T-helper 17 cell (primary cell): Measurements from ENCODE around the gene ABCC3. TPM values are rescaled to one million over a fixed set of nuclear protein-coding genes. Genes with fewer than 3 reads are reported as not detected.

Experiments
- ATAC-seq: fragments of 150-1000 bp; cut with Tn5 transposase; 2 replicates; pipeline ENCODE4 v1.10.0; 2021; ENCODE audit warnings: mild to moderate bottlenecking, moderate library complexity
- DNase-seq, 3 donors: peaks; one replicate each; pipeline versions ENCODE4 v3.0.0 to v3.0.0-alpha.2; 2020 to 2021
- H3K9me3 ChIP-seq: one replicate; pipeline ENCODE4 v1.7.0; 2013; ENCODE audit warnings: low read length, mild to moderate bottlenecking; ENCODE audit not compliant: control insufficient read depth, poor library complexity, severe bottlenecking
- H3K27ac Mint-ChIP-seq: one replicate; pipeline ENCODE4 v1.8.0; 2022; ENCODE audit warnings: mild to moderate bottlenecking, moderate library complexity, mixed read lengths
- H3K27me3 Mint-ChIP-seq: one replicate; pipeline ENCODE4 v1.8.0; 2022; ENCODE audit warnings: mixed read lengths
- H3K36me3 Mint-ChIP-seq: one replicate; pipeline ENCODE4 v1.8.0; 2022; ENCODE audit warnings: low read depth, mixed read lengths
- H3K4me1 Mint-ChIP-seq: one replicate; pipeline ENCODE4 v1.8.0; 2022; ENCODE audit warnings: mild to moderate bottlenecking, mixed read lengths
- H3K4me3 Mint-ChIP-seq: one replicate; pipeline ENCODE4 v1.8.0; 2022; ENCODE audit warnings: mild to moderate bottlenecking, moderate library complexity, mixed read lengths
- total RNA-seq, 4 donors: library from RNA in 2 of 4; stranded (reverse) in 2 of 4; gene quantifications; one replicate each; pipeline ENCODE4 v1.2.3 and lab custom pipeline; 2022 to 2026

Gene ABCC3
- total RNA-seq, 2 donors from 2014 or later = 3.3 to 58.0 TPM

DNA sequence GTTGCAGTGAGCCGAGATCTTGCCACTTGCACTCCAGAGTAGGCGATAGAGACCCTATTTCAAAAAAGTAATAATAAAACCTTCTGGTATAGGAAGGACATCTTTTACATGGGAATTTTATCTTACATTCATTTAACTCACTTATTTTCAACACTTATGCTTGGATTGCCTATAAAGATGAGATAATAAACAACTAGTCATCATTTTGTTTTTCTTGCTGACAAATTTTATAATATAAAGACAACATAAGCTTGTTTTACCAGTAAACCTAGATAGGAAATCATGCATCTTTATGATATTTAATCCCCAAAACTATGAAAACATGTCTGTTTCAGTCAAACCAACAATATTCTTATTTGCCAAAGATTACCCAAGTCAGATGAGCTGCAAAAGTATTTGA is 17.0 kb downstream of the ABCC3 start:
- no peaks in the 10 kb centered on the region for H3K9me3 ChIP-seq
- H3K4me1 Mint-ChIP-seq = no peaks in the 10 kb centered on the region
- no peak overlapping the region for H3K4me3 Mint-ChIP-seq
- H3K27ac Mint-ChIP-seq = no peak overlapping the region
- ATAC-seq (no peak), DNase-seq (no peak)
- H3K36me3 Mint-ChIP-seq = peaks cover 5% of the 10 kb centered on the region
- H3K27me3 Mint-ChIP-seq = peaks cover 16% of the 10 kb centered on the region

DNA sequence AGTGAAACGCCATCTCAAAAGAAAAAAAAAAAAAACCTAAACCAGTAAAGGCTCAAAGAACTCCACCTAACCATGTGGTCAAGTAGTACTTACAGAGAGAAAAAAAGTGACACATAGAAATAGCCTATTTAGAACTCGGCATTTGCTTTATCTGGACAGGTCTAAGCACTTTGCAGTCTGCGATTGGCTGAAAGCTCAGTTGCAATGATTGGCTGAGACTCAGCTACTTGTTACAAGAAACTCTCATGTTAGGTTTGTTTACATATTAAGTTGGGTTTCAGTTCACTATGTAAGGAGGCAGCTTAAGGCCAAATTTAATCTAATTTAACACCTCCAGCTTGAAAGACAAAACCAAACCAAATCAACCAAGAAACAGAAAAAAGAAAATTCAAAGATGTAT is 19.1 kb downstream of the ABCC3 start:
- DNase-seq (no peak), ATAC-seq (no peak)
- Mint-ChIP-seq H3K27me3 (peaks cover 15% of the 10 kb centered on the region), H3K4me1 (no peaks in the 10 kb centered on the region), H3K4me3 (no peak overlapping the region), H3K36me3 (peaks cover 3% of the 10 kb centered on the region), H3K27ac (no peak overlapping the region)
- no peaks in the 10 kb centered on the region for H3K9me3 ChIP-seq

DNA sequence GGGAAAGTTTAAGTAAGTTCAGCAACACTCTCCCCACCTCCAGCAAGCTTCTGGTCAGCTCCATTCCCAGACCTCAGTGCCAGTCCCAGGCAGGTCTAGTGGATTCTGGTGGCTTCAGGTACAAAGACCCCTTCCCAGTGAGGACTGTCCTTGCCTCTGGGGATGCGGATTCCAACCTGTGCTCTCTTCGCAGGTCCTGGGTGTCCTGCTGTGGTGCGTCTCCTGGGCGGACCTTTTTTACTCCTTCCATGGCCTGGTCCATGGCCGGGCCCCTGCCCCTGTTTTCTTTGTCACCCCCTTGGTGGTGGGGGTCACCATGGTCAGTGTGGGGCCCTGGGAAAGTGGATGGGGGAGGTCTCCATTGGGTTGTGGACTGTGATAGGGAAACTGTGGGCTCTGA is 21.8 kb downstream of the ABCC3 start:
- no peaks in the 10 kb centered on the region for H3K36me3 Mint-ChIP-seq
- DNase-seq (no peak), ATAC-seq (no peak)
- H3K4me3 Mint-ChIP-seq = no peak overlapping the region
- no peaks in the 10 kb centered on the region for H3K9me3 ChIP-seq
- H3K4me1 Mint-ChIP-seq = peaks cover 8% of the 10 kb centered on the region
- peaks cover 7% of the 10 kb centered on the region for H3K27me3 Mint-ChIP-seq
- H3K27ac Mint-ChIP-seq = no peak overlapping the region

DNA sequence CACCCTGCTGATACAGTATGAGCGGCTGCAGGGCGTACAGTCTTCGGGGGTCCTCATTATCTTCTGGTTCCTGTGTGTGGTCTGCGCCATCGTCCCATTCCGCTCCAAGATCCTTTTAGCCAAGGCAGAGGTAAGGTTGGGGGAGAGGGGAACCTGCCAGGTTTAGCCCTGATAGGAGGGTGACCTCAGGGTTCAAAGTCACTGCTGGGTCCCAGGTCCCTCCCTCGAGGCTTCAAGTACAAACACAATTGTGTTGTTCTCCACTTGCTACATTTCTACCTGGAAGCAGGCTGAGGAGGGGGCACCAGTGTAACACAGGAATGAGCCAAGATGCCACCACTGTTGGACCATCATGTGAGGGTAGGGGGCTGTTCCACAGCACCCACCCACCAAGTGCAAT is 22.4 kb downstream of the ABCC3 start:
- peaks cover 7% of the 10 kb centered on the region for H3K27me3 Mint-ChIP-seq
- no peak for DNase-seq
- no peaks in the 10 kb centered on the region for H3K36me3 Mint-ChIP-seq
- H3K4me3 Mint-ChIP-seq = no peak overlapping the region
- no peaks in the 10 kb centered on the region for H3K9me3 ChIP-seq
- H3K27ac Mint-ChIP-seq = no peak overlapping the region
- ATAC-seq = no peak
- H3K4me1 Mint-ChIP-seq = peaks cover 14% of the 10 kb centered on the region

DNA sequence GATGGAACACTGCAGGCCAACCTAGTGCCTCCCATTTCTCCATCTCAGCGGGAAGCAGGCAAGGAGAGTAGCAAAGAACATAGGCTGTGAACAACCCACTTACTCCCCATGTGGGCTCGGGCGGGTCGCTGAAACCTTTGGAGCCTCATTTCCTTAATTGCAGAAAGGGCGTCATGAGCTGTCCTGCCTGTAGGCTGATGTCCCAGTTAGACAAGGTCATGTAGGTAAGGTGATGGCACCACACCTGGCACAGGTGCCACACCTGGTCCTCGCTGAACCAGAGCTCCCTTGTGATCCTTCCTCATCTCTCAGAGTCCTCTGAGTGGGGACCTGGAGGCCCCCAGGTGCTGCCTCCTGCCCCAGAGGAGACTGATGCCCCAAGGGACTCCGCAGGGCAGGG is 22.9 kb downstream of the ABCC3 start:
- DNase-seq (no peak), ATAC-seq (no peak)
- H3K4me1 Mint-ChIP-seq = peaks cover 16% of the 10 kb centered on the region
- H3K27me3 Mint-ChIP-seq = peaks cover 7% of the 10 kb centered on the region
- no peak overlapping the region for H3K27ac Mint-ChIP-seq
- no peak overlapping the region for H3K4me3 Mint-ChIP-seq
- no peaks in the 10 kb centered on the region for H3K9me3 ChIP-seq
- H3K36me3 Mint-ChIP-seq = no peaks in the 10 kb centered on the region

DNA sequence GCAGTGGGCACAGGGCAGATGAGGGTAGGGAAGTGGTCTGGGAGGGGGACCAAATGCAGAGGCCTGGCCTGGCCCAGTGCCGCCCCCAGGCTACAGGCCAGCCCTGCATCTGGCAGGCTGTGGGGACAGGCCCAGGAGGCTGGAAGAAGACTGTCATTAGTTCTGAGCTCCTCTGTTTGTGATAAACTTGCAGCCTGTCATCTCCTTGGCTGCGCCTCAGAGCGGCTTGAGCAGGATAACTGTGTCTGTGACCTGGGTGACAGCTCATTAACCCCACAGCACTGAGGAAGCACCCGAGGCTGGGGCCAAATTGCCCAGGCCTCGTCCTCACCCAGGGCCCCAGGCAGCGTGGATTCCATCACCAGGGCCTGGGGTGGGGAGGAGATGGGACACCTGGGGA is 23.9 kb downstream of the ABCC3 start:
- DNase-seq (no peak), ATAC-seq (no peak)
- Mint-ChIP-seq H3K4me1 (peaks cover 19% of the 10 kb centered on the region), H3K27ac (no peak overlapping the region), H3K27me3 (peaks cover 7% of the 10 kb centered on the region), H3K36me3 (no peaks in the 10 kb centered on the region), H3K4me3 (no peak overlapping the region)
- no peaks in the 10 kb centered on the region for H3K9me3 ChIP-seq

DNA sequence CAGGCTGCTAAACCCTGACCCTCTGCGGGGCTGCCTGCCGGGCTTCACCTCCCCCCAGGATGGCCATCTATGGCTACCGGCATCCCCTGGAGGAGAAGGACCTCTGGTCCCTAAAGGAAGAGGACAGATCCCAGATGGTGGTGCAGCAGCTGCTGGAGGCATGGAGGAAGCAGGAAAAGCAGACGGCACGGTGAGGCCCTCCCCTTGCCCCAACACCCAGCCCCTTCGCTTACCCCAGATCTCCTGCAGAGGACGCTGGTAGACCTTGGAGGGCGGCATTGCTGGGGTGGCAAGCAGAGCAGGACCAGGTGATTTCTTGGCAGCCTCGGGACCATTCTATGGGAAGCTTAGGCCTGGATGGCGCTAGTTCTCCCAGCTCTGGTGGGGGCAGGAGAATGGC is 24.5 kb downstream of the ABCC3 start:
- no peak for ATAC-seq
- no peak overlapping the region for H3K27ac Mint-ChIP-seq
- H3K4me3 Mint-ChIP-seq = no peak overlapping the region
- no peak for DNase-seq
- H3K36me3 Mint-ChIP-seq = no peaks in the 10 kb centered on the region
- H3K9me3 ChIP-seq = no peaks in the 10 kb centered on the region
- peaks cover 23% of the 10 kb centered on the region for H3K4me1 Mint-ChIP-seq
- peaks cover 7% of the 10 kb centered on the region for H3K27me3 Mint-ChIP-seq

DNA sequence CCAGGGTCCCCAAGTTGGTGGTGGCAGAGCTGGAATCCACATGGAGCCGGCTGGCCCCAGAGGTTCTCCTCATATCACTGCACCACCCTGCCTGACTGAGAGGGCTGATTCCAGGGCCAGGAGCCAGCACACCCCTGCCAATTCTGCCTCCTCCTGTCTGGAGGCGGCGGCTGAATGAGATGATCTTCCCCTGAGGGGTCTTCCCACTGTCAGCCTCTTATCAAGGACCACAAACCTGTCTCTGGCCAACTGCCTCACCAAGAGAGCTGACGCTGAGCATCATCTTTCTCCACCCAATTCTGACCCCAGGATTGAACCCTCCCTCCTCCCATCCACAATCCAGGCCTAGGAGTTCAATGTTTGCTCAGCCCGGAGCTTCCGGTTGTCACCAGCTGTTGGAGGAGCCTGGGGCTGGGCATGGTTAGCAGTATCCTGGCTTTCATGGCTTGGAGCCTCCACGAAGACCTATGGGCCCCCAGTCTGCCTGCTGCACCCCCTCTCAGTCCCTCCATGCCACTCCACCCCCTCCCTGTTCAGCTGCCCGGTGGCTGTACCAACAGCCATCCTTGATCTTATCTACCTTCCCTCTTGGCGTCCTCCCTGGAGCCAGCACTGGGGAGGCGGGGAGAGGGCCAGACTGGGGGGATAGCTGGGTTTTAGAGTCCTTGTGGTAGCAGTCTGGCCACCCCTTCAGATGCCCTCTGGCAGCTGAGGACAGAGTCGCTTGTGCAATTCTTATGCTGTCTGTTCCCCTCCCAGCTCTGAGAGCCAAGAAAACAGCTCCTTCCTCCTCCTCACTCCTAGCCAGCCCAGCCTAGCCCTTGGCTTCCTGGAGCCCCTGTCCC is 25.6 kb downstream of the ABCC3 start:
- Mint-ChIP-seq H3K36me3 (no peaks in the 10 kb centered on the region), H3K4me3 (no peak overlapping the region), H3K27ac (peak overlapping the region; percentile 84), H3K4me1 (peaks cover 23% of the 10 kb centered on the region), H3K27me3 (peaks cover 7% of the 10 kb centered on the region)
- no peak for ATAC-seq
- H3K9me3 ChIP-seq = no peaks in the 10 kb centered on the region
- DNase-seq = no peak

DNA sequence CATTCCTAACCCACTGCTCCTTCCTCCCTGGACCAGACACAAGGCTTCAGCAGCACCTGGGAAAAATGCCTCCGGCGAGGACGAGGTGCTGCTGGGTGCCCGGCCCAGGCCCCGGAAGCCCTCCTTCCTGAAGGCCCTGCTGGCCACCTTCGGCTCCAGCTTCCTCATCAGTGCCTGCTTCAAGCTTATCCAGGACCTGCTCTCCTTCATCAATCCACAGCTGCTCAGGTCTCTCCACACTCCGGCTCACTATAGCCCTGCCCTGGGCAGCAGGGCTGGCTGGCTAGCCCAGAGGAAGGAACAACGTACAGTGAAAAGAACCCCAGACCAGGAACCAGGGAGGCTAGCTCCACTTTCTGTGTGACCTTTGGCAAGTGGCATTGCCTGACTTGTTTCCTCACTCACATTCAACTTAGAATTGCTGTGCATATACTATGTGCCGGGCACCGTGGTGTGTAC is 26.2 kb downstream of the ABCC3 start:
- ATAC-seq = no peak
- Mint-ChIP-seq H3K4me3 (no peak overlapping the region), H3K4me1 (peaks cover 23% of the 10 kb centered on the region), H3K27me3 (peaks cover 7% of the 10 kb centered on the region), H3K36me3 (no peaks in the 10 kb centered on the region), H3K27ac (peak overlapping the region; percentile 84)
- no peaks in the 10 kb centered on the region for H3K9me3 ChIP-seq
- no peak for DNase-seq

DNA sequence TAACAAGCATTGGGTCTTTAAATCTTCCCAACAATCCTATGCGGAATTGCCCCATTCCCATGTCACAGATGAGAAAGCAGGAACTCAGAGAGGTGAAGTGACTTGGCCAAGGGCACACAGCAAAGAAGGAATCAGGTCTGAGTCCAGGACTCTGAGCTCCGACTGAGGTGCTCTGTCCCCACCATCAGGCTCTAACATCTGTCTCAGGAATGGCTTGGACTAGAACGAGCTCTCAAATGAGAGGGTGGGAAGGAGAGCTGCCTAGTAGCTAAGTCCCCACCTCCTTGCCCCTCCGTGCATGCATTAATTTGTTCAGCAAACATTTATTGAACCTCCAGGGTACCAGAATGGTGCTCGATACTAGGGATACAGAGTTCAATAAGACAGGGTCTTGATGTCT is 26.7 kb downstream of the ABCC3 start:
- DNase-seq (no peak), ATAC-seq (no peak)
- Mint-ChIP-seq H3K4me3 (no peak overlapping the region), H3K27ac (peak overlapping the region; percentile 84), H3K4me1 (peaks cover 23% of the 10 kb centered on the region), H3K36me3 (no peaks in the 10 kb centered on the region), H3K27me3 (peaks cover 7% of the 10 kb centered on the region)
- no peaks in the 10 kb centered on the region for H3K9me3 ChIP-seq

DNA sequence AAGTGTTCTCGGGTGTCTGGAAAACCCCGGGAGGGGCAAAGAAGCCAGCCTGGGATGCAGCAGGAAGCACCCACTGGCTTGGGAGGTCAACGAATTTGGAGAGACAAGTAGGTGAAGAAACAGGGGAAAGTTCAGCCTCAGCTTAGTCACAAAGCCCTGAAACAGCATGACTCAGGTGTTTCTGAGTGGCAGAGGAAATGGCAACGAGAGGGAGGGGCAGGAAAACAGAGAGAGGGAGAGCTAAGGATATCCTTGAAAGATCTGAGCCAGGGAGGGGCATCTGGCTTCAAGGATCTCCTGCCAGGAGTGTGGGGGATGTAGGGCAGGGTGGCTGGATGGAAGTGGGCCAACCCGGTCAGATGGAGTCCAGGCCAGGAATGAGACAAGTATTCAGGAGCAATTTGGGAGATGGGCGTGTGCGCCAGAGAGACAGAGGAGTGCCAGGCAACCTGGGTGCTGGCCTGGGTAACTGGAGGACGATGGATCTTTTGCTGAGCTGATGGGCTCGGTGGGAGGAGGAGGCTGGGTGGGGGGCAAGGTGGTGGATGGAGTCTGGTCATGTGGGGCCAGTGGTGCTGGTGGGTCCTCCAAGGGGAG is 27.2 kb downstream of the ABCC3 start:
- DNase-seq = no peak
- Mint-ChIP-seq H3K4me1 (peaks cover 25% of the 10 kb centered on the region), H3K27me3 (peaks cover 7% of the 10 kb centered on the region), H3K4me3 (no peak overlapping the region), H3K36me3 (no peaks in the 10 kb centered on the region), H3K27ac (peak overlapping the region; percentile 84)
- H3K9me3 ChIP-seq = no peaks in the 10 kb centered on the region
- ATAC-seq = no peak

DNA sequence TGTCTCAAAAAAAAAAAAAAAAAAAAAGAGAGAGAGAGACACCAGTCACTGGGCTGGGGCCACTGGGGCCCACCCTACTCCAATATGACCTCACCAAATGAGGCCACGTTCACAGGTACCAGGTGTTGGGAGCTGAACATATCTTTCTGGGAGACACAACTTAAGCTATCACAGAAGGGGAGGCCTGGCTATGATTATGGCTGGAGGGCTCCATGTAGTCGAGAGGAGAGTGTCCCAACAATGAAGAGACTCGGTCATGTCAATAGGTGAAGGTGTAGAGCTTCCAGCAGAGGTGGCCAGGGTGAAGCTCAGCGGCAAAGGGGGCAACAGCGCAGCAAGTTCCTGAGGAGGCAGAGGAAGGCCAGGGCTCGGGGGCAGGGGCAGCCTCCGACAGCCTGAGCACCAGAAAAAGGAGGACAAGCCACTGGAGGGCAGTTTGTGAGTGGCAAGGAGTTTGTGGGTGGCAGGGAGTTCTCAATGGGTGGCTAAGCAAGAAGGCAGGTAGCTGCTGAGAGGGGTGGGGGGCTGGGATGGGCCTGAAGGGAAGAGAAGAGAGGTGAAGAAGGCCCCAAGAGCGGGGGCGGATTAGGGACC is 28.0 kb downstream of the ABCC3 start:
- H3K9me3 ChIP-seq = no peaks in the 10 kb centered on the region
- Mint-ChIP-seq H3K27me3 (peaks cover 4% of the 10 kb centered on the region), H3K27ac (peak overlapping the region; percentile 84), H3K4me3 (peak overlapping the region; percentile 5), H3K4me1 (peaks cover 28% of the 10 kb centered on the region), H3K36me3 (no peaks in the 10 kb centered on the region)
- no peak for ATAC-seq
- no peak for DNase-seq

DNA sequence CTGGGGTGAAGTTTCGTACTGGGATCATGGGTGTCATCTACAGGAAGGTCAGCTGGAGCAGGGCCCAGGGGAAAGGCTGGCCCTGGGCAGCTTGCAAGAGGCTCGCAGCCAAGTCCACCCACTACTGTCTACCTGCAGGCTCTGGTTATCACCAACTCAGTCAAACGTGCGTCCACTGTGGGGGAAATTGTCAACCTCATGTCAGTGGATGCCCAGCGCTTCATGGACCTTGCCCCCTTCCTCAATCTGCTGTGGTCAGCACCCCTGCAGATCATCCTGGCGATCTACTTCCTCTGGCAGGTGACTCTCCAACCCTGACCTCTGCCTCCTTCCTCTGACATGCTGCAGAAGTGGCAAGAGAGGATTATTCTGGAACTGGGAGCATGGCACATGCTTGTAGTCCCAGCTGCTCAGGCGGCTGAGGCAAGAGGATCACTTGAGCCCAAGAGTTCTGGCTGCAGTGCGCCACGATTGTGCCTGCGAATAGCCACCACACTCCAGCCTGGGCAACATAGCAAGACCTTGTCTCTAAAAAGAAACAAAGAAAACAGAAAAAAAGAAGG is 29.2 kb downstream of the ABCC3 start:
- ATAC-seq = no peak
- H3K36me3 Mint-ChIP-seq = no peaks in the 10 kb centered on the region
- no peaks in the 10 kb centered on the region for H3K9me3 ChIP-seq
- no peak for DNase-seq
- H3K4me3 Mint-ChIP-seq = no peak overlapping the region
- peaks cover 36% of the 10 kb centered on the region for H3K4me1 Mint-ChIP-seq
- H3K27me3 Mint-ChIP-seq = no peaks in the 10 kb centered on the region
- no peak overlapping the region for H3K27ac Mint-ChIP-seq
